ENCODE results near the gene TPM2. TPM values are rescaled to one million over a fixed set of nuclear protein-coding genes. Genes with fewer than 3 reads are reported as not detected.

The TPM2 gene
- total and polyA plus RNA-seq, 10 of the 15 experiments (the other 5 are each of a cell fraction or from before 2014, with no cell fraction given) = 0.11 to 9.3 (median 1.1) TPM

- Histone ChIP-seq H3K27me3 (replicated peaks in 1 of 2; ENCODE audit: control insufficient read depth in 2 of 2, insufficient read depth in 2 of 2, low read length in 1 of 2) (no peaks in the 10 kb centered on the region), H3K4me2 (ENCODE audit: control insufficient read depth, insufficient read depth) (peak within 1 kb of the TSS; percentile 95), H2AFZ (ENCODE audit: control insufficient read depth, low read depth, low read length) (peak within 1 kb of the TSS; percentile 64), H3K79me2 (ENCODE audit: control insufficient read depth, insufficient read depth, low read length) (peaks cover 27% of the 10 kb centered on the region), H3K27ac (ENCODE audit: control insufficient read depth, insufficient read depth) (peak within 1 kb of the TSS; percentile 90), H3K4me3 (peak within 1 kb of the TSS; percentile 85), H3K4me1 (ENCODE audit: control insufficient read depth, insufficient read depth, low read length) (peaks cover 26% of the 10 kb centered on the region), H3K9ac (ENCODE audit: control insufficient read depth, insufficient read depth, low read length) (peak within 1 kb of the TSS; percentile 78), H4K20me1 (ENCODE audit: control insufficient read depth, insufficient read depth) (no peaks in the 10 kb centered on the region), H3K9me3 (replicated peaks; ENCODE audit: control insufficient read depth, insufficient read depth, low read length) (no peaks in the 10 kb centered on the region), H3K36me3 (ENCODE audit: control insufficient read depth in 2 of 2, insufficient read depth in 2 of 2, low read length in 1 of 2) (peaks cover 6 to 9% of the 10 kb centered on the region in 2 experiments; a peak in 3 of 4 replicates)
- RAD21 ChIA-PET (ENCODE audit: unreplicated experiment) = interaction anchor here (0.6 to 5.2 kb wide), 22 partner anchors 8 to 543 kb away, joined by 3 to 60 read pairs (median 5); partner anchors contain the start of genes ATOSB, CREB3, SPAG8 and TESK1
- ATAC-seq (peak; percentile 84), DNase-seq (ENCODE audit: low read depth, low spot score) (no peak), FAIRE-seq (no peak)
- BruUV-seq (replicated peaks) = TSS peak; percentile 81
- SMC1A ChIA-PET (ENCODE audit: uncharacterized antibody, unreplicated experiment) = interaction anchor here (0.6 to 12.5 kb wide), 16 partner anchors 8 to 224 kb away, joined by 3 to 145 read pairs (median 3); partner anchors contain the start of genes CREB3, HINT2, SIT1 and TLN1
- CTCF ChIA-PET = interaction anchor here (0.5 to 13.5 kb wide), 21 partner anchors 11 to 224 kb away, joined by 3 to 227 read pairs (median 5); partner anchors contain the start of genes CREB3, GBA2, RGP1 and TESK1
- intact Hi-C loops (cut with micrococcal nuclease; ENCODE audit: unreplicated experiment) = loop anchor here (1.0 to 10.0 kb wide), 3 partner anchors 54 to 166 kb away; partner anchors contain the start of genes FAM221B and TMEM8B
- WGBS (ENCODE audit: insufficient coverage, insufficient replicate concordance, low lambda C conversion rate, missing lambda C conversion rate) = 1% methylated on average over 67 of the region's 67 CpGs
- in situ Hi-C loops (cut with MboI) = no loop called here
- POLR2A ChIA-PET = interaction anchor here (0.6 to 10.9 kb wide), 17 partner anchors 10 to 186 kb away, joined by 3 to 163 read pairs (median 5); partner anchors contain the start of genes CD72, CREB3, HINT2 and RGP1
- TF ChIP-seq SMARCA5 (IDR thresholded peaks at IDR 0.05) (peak; percentile 94), NR2C1 (IDR thresholded peaks at IDR 0.05) (no peak), PKNOX1 (IDR thresholded peaks at IDR 0.05) (no peak), RB1 (IDR thresholded peaks at IDR 0.05; ENCODE audit: borderline replicate concordance) (no peak; the same call in 1 of the 2 replicates), TCF3 (IDR thresholded peaks at IDR 0.05; ENCODE audit: borderline replicate concordance, insufficient read depth, low read depth, low read length) (peak; percentile 34; the same call in 1 of the 2 replicates), ATF2 (IDR thresholded peaks at IDR 0.05; ENCODE audit: low read length) (no peak), NRF1 (conservative IDR thresholded peaks at IDR 0.05; ENCODE audit: low read depth, low read length) (peak; percentile 86), DPF2 (IDR thresholded peaks at IDR 0.05) (peak; percentile 59), MTA3 (IDR thresholded peaks at IDR 0.05; ENCODE audit: borderline replicate concordance, low read length) (no peak), MTA2 (IDR thresholded peaks at IDR 0.05; ENCODE audit: low read depth) (peak; percentile 15; the same call in 1 of the 2 replicates), ATF3 (IDR thresholded peaks at IDR 0.05; ENCODE audit: borderline replicate concordance, extremely low read depth, low read depth, low read length) (no peak), PBX3 (IDR thresholded peaks at IDR 0.05; ENCODE audit: insufficient replicate concordance, low read depth, low read length) (no peak), HDAC6 (IDR thresholded peaks at IDR 0.05; ENCODE audit: unreplicated experiment) (no peak), RUNX3 (IDR thresholded peaks at IDR 0.05; ENCODE audit: low read length) (no peak), IKZF2 (IDR thresholded peaks at IDR 0.05) (peak in 1 of 2 experiments; percentile 17; a peak in 1 of 4 replicates), ZZZ3 (IDR thresholded peaks at IDR 0.05; ENCODE audit: control insufficient read depth, insufficient read length, low read depth) (no peak), NBN (IDR thresholded peaks at IDR 0.05) (0 out of 2 replicates have a peak, but pooled peaks have one; percentile 22), SREBF1 (IDR thresholded peaks at IDR 0.05; ENCODE audit: low read length) (no peak), PAX5 (IDR thresholded peaks at IDR 0.05; ENCODE audit: borderline replicate concordance, low read depth, low read length) (no peak; the same call in 1 of the 2 replicates)
Observed at GRCh38 chr9:35658137-35658967, 31.4 kb downstream of the TPM2 start, which contains the start of gene CCDC107. Gene CCDC107 (plus strand): TSS chr9:35658292. CDS start chr9:35658380, 88 bp downstream.
